Iris pigment epithelial cell (primary cell): ENCODE data around the gene METTL2B.
"Not testable (repeated sequence)": the region's sequence is repeated elsewhere in the genome, so short reads cannot be mapped to it uniquely, and the experiment has no call there.

ENCODE experiments used
- DNase-seq: peaks from one replicate; pipeline ENCODE4 v3.0.0-alpha.2; 2011; ENCODE audit warnings: low read depth

METTL2B gene

DNA sequence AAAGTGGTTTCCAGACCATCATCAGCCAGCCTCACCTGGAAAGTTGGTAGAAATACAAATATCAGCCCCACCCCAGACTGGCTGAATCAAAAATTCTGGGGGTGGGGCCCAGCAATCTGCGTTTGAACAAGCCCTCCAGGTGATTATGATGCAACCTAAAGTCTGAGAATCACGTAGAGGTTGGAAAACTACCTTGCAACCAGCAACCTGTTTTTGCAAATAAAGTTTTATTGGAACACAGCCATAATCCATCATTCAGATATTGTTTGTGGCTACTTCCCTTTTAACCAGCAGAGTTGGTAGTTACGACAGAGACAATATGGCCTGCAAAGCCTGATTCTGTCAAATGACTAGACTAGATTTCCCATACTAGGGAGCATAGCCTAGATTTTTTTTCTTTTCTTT, 49.5 kb downstream of the METTL2B start:
- not testable (repeated sequence) for DNase-seq

DNA sequence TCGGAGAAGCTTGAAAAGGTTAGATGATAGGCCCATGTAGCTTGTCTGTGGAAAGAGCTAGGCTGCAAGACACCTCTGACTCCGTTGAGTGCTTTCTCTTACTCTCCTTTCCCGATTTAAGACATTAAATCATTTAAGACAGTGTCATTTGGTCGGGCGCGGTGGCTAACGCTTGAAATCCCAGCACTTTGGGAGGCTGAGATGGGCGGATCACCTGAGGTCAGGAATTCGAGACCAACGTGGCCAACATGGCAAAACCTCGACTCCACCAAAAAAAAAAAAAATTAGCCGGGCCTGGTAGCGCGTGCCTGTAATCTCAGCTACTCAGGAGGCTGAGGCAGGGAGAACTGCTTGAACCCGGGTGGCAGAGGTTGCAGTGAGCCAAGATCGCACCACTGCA, 52.6 kb downstream of the METTL2B start:
- not testable (repeated sequence) for DNase-seq

DNA sequence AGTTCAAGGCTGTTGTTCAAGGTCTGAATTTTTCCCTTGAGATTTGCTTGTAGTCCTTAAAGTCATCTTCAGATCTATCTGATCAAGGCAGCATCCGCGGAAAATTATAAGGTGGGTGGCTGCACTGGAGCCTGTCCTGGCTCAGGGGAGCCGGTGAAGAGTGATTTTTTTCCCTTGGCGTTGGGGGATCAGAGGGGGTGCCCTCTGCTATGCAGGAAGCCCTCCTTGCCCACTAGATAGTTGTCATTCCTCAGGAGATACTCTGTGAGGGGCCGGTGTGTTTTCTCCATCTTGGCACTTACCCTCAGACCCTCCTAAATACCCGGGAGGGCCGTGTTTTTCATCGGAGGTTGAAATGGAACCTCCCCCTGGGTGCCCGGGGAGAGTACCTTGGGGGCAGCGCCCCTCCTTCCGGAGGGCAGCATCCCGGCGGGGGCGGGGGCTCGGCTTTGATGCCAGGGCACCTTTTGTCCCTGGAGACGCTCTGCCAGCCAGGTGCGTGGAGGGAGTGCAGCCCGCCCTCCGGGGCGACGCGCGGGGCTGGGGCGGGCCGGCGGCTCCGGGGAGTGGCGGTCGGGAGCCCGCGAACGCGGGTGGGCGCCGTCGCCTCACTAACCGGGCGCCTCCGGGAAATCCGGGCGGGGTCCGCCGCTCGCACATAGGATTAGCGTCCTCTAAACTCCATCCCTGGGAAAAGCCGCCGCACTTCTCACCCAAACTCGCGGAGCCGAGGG, 53.7 kb downstream of the METTL2B start:
- not testable (repeated sequence) for DNase-seq

- no peak for DNase-seq
These were observed 54.2 kb downstream of the METTL2B start for GRCh38 chr7:128530855-128531104.

- DNase-seq: peak; percentile 65
These were observed 54.8 kb downstream of the METTL2B start for GRCh38 chr7:128531105-128531954.

GRCh38 chr7:128531955-128532478, 55.5 kb downstream of the METTL2B start:
- DNase-seq: peak; percentile 9

- peak; percentile 23 for DNase-seq
These were observed 56.4 kb downstream of the METTL2B start for GRCh38 chr7:128532956-128533355.

DNA sequence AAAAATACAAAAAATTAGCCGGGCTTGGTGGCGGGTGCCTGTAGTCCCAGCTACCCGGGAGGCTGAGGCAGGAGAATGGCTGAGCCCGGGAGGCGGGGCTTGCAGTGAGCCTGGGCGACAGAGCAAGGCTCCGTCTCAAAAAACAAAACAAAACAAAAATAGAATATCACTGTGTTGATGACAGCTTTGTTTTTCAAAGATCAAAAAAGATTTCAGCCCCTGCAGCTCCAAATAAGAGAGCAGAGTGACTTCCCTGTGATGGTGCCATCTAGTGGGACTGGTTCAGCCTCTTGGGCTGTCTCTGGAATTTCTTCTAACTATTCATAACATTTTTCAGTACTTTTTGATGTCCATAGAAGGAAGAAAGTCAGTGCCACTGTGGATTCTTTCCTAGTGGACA, 60.9 kb downstream of the METTL2B start:
- not testable (repeated sequence) for DNase-seq

DNA sequence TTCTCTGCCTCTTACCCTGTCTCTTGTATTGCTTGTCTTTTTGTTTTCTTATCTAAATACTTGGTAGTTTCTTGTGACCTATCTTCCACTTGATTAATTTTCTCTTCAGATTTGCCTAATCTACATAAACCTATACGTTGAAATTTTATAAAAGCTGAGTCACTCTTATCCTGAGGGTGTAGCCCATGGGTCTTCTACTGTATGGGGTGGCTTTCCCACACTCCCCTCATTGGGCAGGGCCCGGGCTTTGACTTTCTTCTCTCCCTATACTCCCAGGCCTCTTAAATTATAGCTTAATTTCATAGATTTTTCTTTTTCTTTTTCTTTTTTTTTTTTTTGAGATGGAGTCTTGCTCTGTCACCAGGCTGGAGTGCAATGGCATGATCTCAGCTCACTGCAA, 66.0 kb downstream of the METTL2B start:
- DNase-seq: not testable (repeated sequence)

- not testable (repeated sequence) for DNase-seq
These were observed 66.8 kb downstream of the METTL2B start for GRCh38 chr7:128543300-128543699.

- DNase-seq: not testable (repeated sequence)
These were observed 69.8 kb downstream of the METTL2B start for GRCh38 chr7:128546319-128546851.

DNA sequence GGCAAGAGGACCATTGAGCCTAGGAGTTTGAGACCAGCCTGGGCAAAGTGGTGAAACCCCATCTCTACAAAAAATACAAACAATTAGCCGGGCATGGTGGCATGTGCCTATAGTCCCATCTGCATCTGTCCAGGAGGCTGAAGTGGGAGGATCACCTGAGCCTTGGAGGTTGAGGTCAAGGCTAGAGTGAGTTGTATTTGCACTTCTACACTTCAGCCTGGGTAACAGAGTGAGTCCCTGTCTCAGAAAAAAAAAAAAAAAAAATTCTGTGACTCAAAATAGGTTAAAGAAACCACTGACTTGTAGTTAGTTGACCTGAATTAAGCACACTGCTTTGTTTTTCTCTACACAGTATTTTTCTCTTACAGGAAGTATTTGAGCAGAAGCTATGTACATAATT, 74.4 kb downstream of the METTL2B start:
- no peak for DNase-seq

DNA sequence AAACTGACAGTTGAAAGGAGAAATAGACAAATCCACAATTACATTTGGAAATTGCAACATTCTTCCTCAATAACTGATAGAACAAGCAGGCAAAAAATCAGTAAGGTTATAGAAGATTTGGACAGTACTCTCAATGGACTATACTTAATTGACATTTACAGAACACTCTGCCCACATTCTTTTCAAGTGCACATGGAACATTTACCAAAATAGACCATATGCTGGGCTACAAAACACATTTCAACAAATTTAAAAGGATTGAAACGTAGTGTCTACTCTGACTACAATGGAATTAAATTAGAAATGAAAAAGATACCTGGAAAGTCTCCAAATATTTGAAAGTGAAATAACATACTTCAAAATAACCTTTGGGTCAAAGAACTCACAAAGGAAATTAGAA, 77.8 kb downstream of the METTL2B start:
- DNase-seq: not testable (repeated sequence)
